ENCODE data around the gene EPN1.

DNA sequence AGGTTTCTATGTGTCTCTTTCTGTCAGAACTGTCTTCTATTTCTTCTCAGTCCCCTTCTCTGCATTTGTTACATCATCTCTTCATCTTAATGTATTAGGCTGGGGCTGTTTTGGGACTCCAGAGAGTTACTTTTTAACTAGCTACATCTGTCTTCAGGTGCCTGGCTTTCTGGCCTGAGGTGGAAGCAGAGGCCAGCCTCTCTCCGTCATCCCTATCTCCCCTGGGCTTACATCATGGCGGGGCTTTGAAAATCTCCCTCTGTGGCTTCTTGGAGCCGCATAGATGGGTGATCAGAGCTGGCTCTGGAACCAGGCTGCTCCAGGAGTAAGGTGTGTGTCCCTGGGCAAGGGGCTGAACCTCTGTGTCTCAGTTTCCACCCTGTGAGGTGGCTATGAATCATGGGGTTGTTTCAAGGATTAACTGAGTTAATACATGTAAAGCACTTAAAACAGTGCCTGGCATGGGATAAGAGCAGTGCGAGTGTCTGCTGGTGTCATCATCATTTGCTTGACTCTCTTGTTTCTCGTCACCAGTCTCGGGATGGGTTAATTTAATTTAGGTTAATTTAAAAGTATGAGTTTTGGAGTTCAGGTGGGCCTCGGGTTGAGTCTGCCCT lies 2.0 kb downstream of the EPN1 start:
- no peak for TF ChIP-seq POLR2A (IDR thresholded peaks at IDR 0.05)
- TF ChIP-seq, protein P1, sequence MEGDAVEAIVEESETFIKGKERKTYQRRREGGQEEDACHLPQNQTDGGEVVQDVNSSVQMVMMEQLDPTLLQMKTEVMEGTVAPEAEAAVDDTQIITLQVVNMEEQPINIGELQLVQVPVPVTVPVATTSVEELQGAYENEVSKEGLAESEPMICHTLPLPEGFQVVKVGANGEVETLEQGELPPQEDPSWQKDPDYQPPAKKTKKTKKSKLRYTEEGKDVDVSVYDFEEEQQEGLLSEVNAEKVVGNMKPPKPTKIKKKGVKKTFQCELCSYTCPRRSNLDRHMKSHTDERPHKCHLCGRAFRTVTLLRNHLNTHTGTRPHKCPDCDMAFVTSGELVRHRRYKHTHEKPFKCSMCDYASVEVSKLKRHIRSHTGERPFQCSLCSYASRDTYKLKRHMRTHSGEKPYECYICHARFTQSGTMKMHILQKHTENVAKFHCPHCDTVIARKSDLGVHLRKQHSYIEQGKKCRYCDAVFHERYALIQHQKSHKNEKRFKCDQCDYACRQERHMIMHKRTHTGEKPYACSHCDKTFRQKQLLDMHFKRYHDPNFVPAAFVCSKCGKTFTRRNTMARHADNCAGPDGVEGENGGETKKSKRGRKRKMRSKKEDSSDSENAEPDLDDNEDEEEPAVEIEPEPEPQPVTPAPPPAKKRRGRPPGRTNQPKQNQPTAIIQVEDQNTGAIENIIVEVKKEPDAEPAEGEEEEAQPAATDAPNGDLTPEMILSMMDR (IDR thresholded peaks at IDR 0.05) = no peak
